Nephron progenitor cell (in vitro differentiated cells): ENCODE data around the gene UBN2.

ENCODE experiments used
- DNase-seq: peaks from one replicate; pipeline ENCODE4 v3.0.0; 2021
- H3K27ac Mint-ChIP-seq: 2 replicates; pipeline ENCODE4 v1.8.0; 2021; ENCODE audit warnings: mild to moderate bottlenecking, moderate library complexity, mixed read lengths
- H3K27me3 Mint-ChIP-seq: 2 replicates; pipeline ENCODE4 v1.8.0; 2021; ENCODE audit warnings: mild to moderate bottlenecking, low read depth, mixed read lengths; ENCODE audit not compliant: poor library complexity
- H3K36me3 Mint-ChIP-seq: 2 replicates; pipeline ENCODE4 v1.8.0; 2021; ENCODE audit warnings: low read depth, mixed read lengths
- H3K4me1 Mint-ChIP-seq: 2 replicates; pipeline ENCODE4 v1.8.0; 2021; ENCODE audit warnings: mixed read lengths
- H3K4me3 Mint-ChIP-seq: 2 replicates; pipeline ENCODE4 v1.8.0; 2021; ENCODE audit warnings: mild to moderate bottlenecking, moderate library complexity, mixed read lengths
- H3K9me3 Mint-ChIP-seq: 2 replicates; pipeline ENCODE4 v1.8.0; 2021; ENCODE audit warnings: mild to moderate bottlenecking, moderate library complexity, mixed read lengths
- TF ChIP-seq, protein P1 (sequence below): fragments of 200-600 bp; sonication (generic); IDR thresholded peaks from 2 replicates; pipeline ENCODE4 v1.5.0; 2021; ENCODE audit warnings: antibody characterized with exemption

UBN2 gene

GRCh38 chr7:139255290-139255689 is 24.3 kb downstream of the UBN2 start:
- Mint-ChIP-seq H3K4me3 (no peak overlapping the region), H3K36me3 (peaks cover 52% of the 10 kb centered on the region), H3K4me1 (no peaks in the 10 kb centered on the region), H3K27ac (no peak overlapping the region), H3K27me3 (no peaks in the 10 kb centered on the region), H3K9me3 (no peaks in the 10 kb centered on the region)
- TF ChIP-seq, protein P1, sequence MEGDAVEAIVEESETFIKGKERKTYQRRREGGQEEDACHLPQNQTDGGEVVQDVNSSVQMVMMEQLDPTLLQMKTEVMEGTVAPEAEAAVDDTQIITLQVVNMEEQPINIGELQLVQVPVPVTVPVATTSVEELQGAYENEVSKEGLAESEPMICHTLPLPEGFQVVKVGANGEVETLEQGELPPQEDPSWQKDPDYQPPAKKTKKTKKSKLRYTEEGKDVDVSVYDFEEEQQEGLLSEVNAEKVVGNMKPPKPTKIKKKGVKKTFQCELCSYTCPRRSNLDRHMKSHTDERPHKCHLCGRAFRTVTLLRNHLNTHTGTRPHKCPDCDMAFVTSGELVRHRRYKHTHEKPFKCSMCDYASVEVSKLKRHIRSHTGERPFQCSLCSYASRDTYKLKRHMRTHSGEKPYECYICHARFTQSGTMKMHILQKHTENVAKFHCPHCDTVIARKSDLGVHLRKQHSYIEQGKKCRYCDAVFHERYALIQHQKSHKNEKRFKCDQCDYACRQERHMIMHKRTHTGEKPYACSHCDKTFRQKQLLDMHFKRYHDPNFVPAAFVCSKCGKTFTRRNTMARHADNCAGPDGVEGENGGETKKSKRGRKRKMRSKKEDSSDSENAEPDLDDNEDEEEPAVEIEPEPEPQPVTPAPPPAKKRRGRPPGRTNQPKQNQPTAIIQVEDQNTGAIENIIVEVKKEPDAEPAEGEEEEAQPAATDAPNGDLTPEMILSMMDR: no peak
- DNase-seq: no peak

DNA sequence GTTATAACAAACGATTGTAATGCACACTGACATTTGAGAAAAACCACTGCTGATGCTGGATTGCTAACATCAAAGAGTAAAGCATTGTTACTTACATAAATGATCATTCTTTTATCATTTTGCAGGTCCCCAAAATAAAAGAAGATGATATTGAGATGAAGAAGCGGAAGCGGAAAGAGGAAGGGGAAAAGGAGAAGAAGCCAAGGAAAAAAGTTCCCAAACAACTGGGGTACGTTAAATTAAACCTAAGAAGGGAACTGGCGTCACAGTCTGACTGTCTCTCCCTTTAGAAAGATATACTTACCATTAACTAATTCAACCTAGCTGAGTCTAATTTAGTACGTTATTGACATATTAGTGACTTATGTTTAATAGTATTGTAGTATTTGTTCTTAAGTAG is 28.1 kb downstream of the UBN2 start:
- peaks cover 50% of the 10 kb centered on the region for H3K36me3 Mint-ChIP-seq
- DNase-seq: no peak
- H3K4me1 Mint-ChIP-seq: no peaks in the 10 kb centered on the region
- no peaks in the 10 kb centered on the region for H3K9me3 Mint-ChIP-seq
- no peak overlapping the region for H3K27ac Mint-ChIP-seq
- TF ChIP-seq, protein P1: no peak
- H3K27me3 Mint-ChIP-seq: no peaks in the 10 kb centered on the region
- no peak overlapping the region for H3K4me3 Mint-ChIP-seq

DNA sequence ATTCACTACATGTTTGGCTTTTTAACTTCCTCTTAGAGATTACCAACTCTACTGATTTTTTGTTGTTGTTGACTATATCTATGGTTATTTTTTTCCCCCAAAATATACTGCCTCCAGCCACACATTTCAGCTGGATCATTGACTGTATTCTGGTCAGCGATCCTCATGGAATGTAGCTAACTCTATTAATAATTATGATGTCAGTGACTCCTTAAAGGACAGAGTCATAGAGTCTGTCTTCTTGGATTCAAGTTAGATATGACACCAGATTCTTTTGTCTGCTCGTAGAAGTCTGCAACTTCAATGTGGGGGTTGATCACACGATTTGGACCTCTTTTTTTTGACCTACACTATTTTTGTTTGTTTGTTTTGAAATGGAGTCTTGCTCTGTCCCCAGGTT is 33.2 kb downstream of the UBN2 start:
- no peaks in the 10 kb centered on the region for H3K27me3 Mint-ChIP-seq
- H3K27ac Mint-ChIP-seq: no peak overlapping the region
- TF ChIP-seq, protein P1: no peak
- H3K4me1 Mint-ChIP-seq: no peaks in the 10 kb centered on the region
- H3K4me3 Mint-ChIP-seq: no peak overlapping the region
- H3K9me3 Mint-ChIP-seq: no peaks in the 10 kb centered on the region
- no peak for DNase-seq
- H3K36me3 Mint-ChIP-seq: peaks cover 59% of the 10 kb centered on the region

DNA sequence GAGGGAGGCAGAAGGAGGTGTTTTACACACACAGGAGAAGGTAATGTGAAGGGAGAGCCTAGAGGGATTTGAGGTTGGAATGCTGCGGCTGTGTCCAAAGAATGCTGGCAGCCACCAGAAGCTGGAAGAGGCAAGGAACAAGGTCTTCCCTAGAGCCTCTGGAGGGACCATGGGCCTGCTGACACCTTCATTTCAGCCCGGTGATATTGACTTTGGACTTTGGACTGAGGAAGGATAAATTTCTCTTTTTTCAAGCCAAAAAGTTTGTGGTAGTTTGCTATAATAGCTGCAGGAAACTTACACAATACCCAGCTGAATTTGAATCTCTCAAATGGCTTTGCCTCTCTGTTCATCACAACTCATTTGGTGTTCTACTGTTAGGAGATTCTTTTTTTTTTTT is 34.6 kb downstream of the UBN2 start:
- H3K9me3 Mint-ChIP-seq: no peaks in the 10 kb centered on the region
- H3K27me3 Mint-ChIP-seq: no peaks in the 10 kb centered on the region
- H3K4me3 Mint-ChIP-seq: no peak overlapping the region
- no peaks in the 10 kb centered on the region for H3K4me1 Mint-ChIP-seq
- TF ChIP-seq, protein P1: no peak
- H3K36me3 Mint-ChIP-seq: peaks cover 66% of the 10 kb centered on the region
- DNase-seq: no peak
- no peak overlapping the region for H3K27ac Mint-ChIP-seq

DNA sequence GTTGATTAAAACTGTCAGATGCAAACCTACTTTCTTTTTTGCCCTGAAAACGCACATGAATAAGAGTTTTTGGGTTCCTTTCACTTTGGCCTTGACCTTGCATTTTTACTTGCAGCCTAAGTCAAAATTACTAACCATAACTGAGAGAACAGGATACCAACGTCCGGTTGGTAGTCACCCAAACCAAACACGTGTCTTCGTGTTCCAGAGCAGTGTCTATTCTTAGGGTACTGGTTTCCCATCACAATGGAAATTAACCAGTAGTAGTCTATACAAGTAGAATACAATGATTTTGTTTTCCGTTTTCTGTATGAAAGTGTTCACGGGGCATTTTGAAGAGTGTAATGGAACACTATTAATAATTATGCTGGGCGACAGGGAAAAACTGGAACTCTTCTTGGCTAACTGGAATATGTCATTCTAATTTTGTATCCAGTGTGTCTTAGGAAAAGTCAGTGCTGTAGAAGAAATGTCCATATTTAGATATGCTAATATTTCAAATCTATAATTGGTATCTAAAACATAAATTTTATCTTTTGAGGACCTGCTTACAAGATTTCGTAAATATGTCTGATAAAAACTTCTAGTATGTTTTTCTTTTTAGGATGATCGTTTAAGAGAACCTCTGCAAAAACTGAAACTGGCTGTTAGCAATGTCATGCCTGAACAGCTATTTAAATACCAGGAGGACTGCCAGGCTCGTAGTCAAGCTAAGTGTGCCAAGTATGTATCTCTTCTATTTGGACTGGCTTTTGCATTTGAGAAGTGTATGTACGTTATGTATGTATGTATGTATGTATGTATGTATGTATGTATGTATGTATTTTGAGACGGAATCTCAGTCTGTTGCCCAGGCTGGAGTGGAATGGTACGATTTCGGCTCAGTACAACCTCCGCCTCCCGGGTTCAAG is 40.9 kb downstream of the UBN2 start:
- no peaks in the 10 kb centered on the region for H3K27me3 Mint-ChIP-seq
- H3K9me3 Mint-ChIP-seq: no peaks in the 10 kb centered on the region
- H3K4me1 Mint-ChIP-seq: no peaks in the 10 kb centered on the region
- H3K36me3 Mint-ChIP-seq: peaks cover 64% of the 10 kb centered on the region
- DNase-seq: no peak
- TF ChIP-seq, protein P1: no peak
- no peak overlapping the region for H3K4me3 Mint-ChIP-seq
- no peak overlapping the region for H3K27ac Mint-ChIP-seq
